Neutrophil (primary cell): Measurements from ENCODE around the gene KDM4B.

Source experiments
- H3K27ac ChIP-seq: fragments of 200-600 bp; sonication (generic); 2 replicates; pipeline ENCODE4 v1.5.1; 2016; ENCODE audit warnings: mild to moderate bottlenecking, moderate library complexity
- H3K27me3 ChIP-seq: fragments of 200-600 bp; sonication (generic); 2 replicates; pipeline ENCODE4 v1.6.0; 2016; ENCODE audit warnings: mild to moderate bottlenecking
- H3K36me3 ChIP-seq: fragments of 200-600 bp; sonication (generic); 2 replicates; pipeline ENCODE4 v1.5.1; 2017
- H3K4me1 ChIP-seq, 2 experiments: fragments of 200-600 bp in 1 of 2; sonication (generic) in 1 of 2; 1 replicate in 1 of 2; 2 replicates in 1 of 2; pipeline versions ENCODE4 v1.5.1 to v1.6.1; 2013 to 2016; ENCODE audit warnings: low read depth in 1 of 2, low read length in 1 of 2, mild to moderate bottlenecking in 1 of 2, moderate library complexity in 1 of 2; ENCODE audit not compliant: control insufficient read depth in 1 of 2, insufficient read depth in 1 of 2
- H3K4me3 ChIP-seq, 2 experiments: fragments of 200-600 bp in 1 of 2; sonication (generic) in 1 of 2; 1 replicate in 1 of 2; 2 replicates in 1 of 2; pipeline ENCODE4 v1.5.1; 2013 to 2016; ENCODE audit warnings: low read depth in 1 of 2, low read length in 1 of 2, mild to moderate bottlenecking in 1 of 2, moderate library complexity in 1 of 2
- H3K9me3 ChIP-seq: fragments of 200-600 bp; sonication (generic); 2 replicates; pipeline ENCODE4 v1.5.1; 2016
- TF ChIP-seq, protein P1 (sequence below): fragments of 200-600 bp; sonication (generic); IDR thresholded peaks from 2 replicates; pipeline ENCODE4 v1.5.1; 2016; ENCODE audit warnings: antibody characterized with exemption

Gene KDM4B

DNA sequence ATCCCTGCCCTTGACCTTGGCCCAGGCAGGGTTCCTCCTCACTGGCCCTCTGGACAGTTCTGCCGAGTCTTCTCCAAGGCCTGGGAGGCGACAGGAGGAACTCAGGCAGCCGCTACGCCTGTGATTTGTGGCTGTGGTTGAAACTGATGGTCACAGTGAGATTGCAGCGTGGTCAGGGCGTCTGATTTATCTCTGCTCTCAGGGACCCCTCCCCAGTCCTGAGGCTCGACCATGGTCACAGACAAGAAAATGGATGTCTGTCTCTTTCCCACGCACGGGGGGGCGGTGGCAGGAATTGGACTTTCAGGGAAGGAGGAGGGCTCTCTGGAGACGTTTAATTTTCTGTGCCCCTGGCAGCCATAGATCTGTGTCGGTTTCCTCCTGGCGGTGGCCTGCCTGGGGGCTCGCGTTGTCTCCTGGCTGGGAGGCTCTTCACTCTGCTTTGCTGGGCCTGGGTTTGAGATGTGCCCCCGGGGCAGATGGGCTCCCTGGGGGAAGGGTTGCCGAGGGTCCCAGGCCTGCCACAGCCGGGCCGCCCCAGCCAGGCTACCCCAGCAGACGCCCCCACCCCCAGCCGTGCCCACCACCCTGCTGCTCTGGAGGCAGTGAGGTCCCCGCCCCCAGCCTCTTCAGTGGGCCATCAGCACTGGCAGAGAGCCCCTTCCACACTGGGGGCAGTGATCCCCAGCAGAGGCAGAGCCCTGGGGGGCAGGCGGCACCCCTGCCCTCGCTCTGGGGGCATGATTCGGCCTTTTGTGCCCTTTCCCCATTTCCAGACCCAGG is 167.4 kb downstream of the KDM4B start:
- TF ChIP-seq, protein P1, sequence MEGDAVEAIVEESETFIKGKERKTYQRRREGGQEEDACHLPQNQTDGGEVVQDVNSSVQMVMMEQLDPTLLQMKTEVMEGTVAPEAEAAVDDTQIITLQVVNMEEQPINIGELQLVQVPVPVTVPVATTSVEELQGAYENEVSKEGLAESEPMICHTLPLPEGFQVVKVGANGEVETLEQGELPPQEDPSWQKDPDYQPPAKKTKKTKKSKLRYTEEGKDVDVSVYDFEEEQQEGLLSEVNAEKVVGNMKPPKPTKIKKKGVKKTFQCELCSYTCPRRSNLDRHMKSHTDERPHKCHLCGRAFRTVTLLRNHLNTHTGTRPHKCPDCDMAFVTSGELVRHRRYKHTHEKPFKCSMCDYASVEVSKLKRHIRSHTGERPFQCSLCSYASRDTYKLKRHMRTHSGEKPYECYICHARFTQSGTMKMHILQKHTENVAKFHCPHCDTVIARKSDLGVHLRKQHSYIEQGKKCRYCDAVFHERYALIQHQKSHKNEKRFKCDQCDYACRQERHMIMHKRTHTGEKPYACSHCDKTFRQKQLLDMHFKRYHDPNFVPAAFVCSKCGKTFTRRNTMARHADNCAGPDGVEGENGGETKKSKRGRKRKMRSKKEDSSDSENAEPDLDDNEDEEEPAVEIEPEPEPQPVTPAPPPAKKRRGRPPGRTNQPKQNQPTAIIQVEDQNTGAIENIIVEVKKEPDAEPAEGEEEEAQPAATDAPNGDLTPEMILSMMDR: no peak
- Histone ChIP-seq H3K4me1 (peaks cover 23 to 26% of the 10 kb centered on the region in 2 experiments), H3K36me3 (peaks cover 100% of the 10 kb centered on the region), H3K4me3 (no peak overlapping the region), H3K9me3 (no peaks in the 10 kb centered on the region), H3K27ac (no peak overlapping the region), H3K27me3 (no peaks in the 10 kb centered on the region)

DNA sequence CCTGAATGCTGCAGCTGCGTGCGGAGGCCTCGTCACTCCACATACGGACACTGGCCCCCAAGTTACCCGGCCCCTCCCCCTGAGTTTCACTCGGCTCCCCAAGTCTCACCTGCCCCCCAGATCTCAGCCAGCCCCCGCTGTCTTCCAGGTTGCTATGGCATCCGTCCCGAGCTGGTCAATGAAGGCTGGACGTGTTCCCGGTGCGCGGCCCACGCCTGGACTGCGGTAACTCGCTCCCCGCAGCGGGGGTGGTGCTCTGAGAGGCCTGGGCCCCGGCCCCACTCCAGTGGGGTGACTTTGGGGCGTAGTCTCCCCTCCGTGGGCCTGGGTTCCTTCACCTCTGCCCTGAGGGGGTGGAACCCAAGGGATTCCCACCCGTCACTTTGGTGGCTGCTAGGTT is 168.2 kb downstream of the KDM4B start:
- H3K9me3 ChIP-seq: no peaks in the 10 kb centered on the region
- peaks cover 100% of the 10 kb centered on the region for H3K36me3 ChIP-seq
- H3K4me3 ChIP-seq: no peak overlapping the region
- no peaks in the 10 kb centered on the region for H3K27me3 ChIP-seq
- H3K27ac ChIP-seq: no peak overlapping the region
- TF ChIP-seq, protein P1: no peak
- H3K4me1 ChIP-seq: peaks cover 23 to 26% of the 10 kb centered on the region in 2 experiments

DNA sequence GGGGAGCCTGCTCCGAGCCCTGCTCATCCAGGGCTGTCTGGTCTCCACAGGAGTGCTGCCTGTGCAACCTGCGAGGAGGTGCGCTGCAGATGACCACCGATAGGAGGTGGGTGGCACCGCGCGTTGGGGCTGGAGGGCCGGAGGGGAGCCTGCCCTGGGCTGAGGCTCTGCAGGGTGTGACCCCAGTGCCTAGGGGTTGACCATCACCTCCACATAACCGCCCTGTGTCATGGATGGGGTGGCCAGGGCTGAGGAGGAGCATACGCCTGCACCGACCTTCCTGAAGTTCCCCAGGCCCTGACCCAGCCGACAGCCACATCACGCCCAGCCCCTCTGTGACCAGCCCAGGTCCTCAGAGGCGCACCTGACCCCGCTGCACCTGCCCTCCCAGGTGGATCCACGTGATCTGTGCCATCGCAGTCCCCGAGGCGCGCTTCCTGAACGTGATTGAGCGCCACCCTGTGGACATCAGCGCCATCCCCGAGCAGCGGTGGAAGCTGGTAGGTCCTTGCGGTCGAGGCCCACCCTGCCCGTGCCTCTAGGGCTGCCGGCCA is 168.7 kb downstream of the KDM4B start:
- Histone ChIP-seq H3K4me3 (no peak overlapping the region), H3K9me3 (no peaks in the 10 kb centered on the region), H3K36me3 (peaks cover 100% of the 10 kb centered on the region), H3K27me3 (no peaks in the 10 kb centered on the region), H3K4me1 (peaks cover 23 to 26% of the 10 kb centered on the region in 2 experiments), H3K27ac (no peak overlapping the region)
- TF ChIP-seq, protein P1: no peak

DNA sequence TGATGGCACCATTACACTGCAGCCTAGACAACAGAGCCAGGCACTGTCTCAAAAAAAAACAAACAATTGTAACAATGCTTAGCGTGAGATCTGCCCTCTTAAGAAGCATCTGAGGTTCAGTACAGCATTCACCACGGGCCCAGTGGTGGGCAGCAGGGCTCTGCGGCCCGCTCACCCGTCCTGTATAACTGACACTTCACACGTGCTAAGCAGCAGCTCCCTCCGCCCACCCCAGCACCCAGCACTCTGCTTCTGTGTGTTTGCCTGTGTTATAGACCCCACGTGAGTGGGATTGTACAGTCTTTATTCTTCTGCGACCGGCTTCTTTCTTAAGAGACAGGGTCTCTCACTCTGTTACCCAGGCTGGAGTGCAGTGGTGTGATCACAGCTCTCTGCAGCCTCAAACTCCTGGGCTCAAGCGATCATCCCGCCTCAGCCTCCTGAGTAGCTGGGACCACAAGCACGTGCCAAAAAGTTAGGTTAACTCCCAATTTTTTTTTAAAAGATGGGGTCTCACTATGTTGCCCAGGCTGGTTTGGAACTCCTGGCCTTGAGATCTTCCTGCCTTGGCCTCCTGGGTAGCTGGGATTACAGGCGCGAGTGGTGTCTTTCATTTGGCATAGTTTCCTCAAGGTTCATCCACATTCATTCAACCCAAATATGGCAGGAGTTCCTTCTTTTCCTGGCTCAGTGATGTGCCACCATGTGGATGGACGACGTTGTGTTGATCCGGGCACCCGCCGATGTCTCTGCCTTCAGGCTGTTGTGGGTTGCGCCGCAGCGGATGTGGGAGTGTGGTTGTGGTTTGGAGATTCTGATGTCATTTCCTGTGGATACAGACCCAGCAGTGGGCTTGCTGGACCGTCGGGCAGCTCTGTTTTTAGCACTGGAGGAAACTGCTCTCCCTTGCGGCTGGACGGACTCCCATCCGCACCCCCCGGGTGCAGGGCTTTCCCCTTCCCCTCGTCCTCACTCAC is 170.0 kb downstream of the KDM4B start:
- H3K27ac ChIP-seq: peak overlapping the region; percentile 47
- peak overlapping the region in 1 of 2 experiments; percentile 9 for H3K4me3 ChIP-seq
- no peaks in the 10 kb centered on the region for H3K9me3 ChIP-seq
- TF ChIP-seq, protein P1: no peak
- H3K36me3 ChIP-seq: peaks cover 100% of the 10 kb centered on the region
- H3K27me3 ChIP-seq: no peaks in the 10 kb centered on the region
- H3K4me1 ChIP-seq: peaks cover 23 to 26% of the 10 kb centered on the region in 2 experiments

DNA sequence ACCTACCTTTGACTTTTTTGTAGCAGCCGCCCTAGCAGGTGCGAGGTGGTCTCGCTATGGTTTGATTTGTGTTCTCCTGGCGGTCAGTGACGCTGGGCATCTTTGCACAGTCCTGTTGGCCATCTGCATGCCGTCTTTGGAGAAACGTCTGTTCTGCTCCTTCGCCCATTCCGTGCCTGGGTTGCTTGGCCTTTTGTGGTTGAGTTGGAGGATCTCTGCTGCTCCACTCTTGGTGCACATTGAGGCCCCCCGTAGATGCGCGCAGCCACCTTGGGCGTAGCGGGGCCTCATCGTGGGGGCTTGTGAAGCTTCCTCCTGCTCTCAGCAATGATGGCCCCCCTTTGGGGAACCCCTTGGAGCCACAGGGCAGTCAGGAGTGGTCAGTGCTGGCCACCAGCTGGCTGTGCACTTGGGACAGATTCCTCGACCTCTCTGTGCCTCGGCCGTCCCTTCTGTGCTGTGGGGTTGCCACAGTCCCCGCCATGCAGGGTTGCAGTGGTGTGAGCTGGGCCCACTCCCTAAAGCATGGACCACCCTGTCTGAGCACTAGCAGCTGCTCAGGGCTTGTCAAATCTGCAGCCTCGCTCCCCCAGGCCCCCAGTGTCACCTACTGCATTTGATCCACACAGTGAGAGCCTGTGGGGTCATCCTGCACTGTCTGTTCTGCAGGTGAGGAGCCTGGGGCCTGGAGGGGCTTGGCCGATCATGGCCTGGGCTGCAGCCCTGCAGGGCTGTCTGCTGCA is 170.8 kb downstream of the KDM4B start:
- peak overlapping the region; percentile 47 for H3K27ac ChIP-seq
- H3K9me3 ChIP-seq: no peaks in the 10 kb centered on the region
- peak overlapping the region in 1 of 2 experiments; percentile 9 for H3K4me3 ChIP-seq
- H3K36me3 ChIP-seq: peaks cover 100% of the 10 kb centered on the region
- TF ChIP-seq, protein P1: no peak
- peaks cover 23 to 26% of the 10 kb centered on the region in 2 experiments for H3K4me1 ChIP-seq
- no peaks in the 10 kb centered on the region for H3K27me3 ChIP-seq
